DLD1 (cell line): ENCODE results near the gene OPTC.

ENCODE experiments used
- in situ Hi-C: cut with HindIII; loops from 2 replicates; pipeline ENCODE4 v1.10.0; 2017; ENCODE audit warnings: low sequenced_read_pairs

Gene OPTC

DNA sequence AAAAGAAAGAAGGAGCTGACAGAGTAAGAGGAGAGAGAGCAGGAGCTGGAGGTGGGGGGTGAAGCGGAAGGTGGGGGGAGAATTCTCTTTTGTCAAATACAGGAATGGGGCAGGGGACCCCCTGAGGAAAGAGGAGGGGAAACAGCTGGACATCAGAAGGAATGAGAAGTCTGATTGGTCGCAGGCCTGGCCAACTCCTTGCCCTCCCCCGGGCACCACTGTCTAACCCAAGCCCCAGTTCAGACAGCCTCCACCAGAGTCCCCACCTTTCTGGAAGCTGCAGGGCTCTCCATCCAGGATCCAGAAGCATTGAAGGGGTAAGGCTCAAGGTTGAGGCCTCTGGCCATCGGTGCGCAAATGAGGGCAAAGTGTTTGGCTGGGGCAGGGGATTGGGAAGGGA is at the start of gene OPTC:
Gene OPTC, plus strand, starts transcription at position 253 of the 400 bp plus-strand sequence. CDS start 1,853 bp downstream, outside the sequence.
- in situ Hi-C loops: no loop called here

DNA sequence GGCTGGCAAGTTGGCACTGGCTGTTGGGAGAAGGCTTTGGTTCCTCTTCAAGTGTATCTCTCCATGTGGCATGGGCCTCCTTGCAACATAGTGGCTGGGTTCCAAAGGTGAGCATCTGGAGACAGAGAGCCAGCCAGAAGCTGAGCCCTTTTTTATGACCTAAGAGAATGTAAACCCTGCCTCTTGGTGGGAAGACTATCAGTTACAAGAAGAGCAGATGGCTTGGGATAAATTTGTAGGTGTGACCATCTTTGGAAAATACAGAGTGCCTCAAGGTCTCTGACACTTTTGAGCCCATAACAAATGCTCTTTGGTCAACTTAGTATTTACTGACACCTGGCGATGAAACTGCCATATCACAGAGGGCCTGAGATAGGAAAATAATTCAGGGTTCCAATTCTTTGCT is 49.8 kb upstream of the OPTC start:
- in situ Hi-C loops: loop anchor here (25.0 kb wide), 1 partner anchor 182 kb away; no protein-coding TSS in a partner anchor

DNA sequence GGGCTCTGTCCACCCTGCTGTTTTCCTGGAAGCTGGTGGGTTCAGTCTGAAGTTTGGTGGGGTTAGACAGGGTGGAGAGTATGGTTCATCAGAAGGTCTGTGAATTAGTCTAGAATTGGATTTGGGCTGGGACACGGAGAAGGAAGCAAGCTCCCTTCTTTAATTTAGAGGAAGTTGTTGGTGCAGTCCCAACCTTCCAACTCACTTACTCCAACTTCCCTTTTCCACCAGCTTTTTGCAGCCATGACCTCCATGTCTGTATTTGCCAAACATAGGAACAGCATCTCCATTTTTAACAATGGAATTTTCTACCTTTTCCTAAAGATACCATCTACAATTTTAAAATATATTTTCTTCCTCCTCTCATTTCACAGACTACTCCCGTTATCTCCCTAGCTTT is 46.8 kb upstream of the OPTC start:
- in situ Hi-C loops: loop anchor here (25.0 kb wide), 1 partner anchor 185 kb away; no protein-coding TSS in a partner anchor

DNA sequence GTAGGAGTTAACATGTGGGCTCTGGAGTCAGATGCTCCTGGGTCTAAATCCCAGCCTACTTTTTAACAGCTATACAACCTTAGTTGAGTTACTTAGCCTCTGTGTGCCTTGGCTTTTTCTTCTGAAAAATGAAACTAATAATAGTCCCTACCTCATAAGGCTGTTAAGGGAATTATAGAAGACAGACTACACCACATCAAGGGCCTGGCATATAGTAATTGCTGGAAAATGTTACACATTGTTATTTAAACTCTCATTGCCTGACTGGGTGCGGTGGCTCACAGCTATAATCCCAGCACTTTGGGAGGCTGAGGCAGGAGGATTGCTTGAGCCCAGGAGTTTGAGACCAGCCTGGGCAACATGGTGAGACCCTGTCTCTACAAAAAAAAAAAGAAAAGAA is 46.4 kb upstream of the OPTC start:
- in situ Hi-C loops: loop anchor here (25.0 kb wide), 1 partner anchor 185 kb away; no protein-coding TSS in a partner anchor

GRCh38 chr1:203448521-203449061 is 45.4 kb upstream of the OPTC start:
- in situ Hi-C loops: loop anchor here (25.0 kb wide), 1 partner anchor 186 kb away; no protein-coding TSS in a partner anchor

GRCh38 chr1:203450001-203450400 is 44.0 kb upstream of the OPTC start:
- in situ Hi-C loops: loop anchor here (25.0 kb wide), 1 partner anchor 88 kb away; the partner anchor contains the start of gene FMOD

DNA sequence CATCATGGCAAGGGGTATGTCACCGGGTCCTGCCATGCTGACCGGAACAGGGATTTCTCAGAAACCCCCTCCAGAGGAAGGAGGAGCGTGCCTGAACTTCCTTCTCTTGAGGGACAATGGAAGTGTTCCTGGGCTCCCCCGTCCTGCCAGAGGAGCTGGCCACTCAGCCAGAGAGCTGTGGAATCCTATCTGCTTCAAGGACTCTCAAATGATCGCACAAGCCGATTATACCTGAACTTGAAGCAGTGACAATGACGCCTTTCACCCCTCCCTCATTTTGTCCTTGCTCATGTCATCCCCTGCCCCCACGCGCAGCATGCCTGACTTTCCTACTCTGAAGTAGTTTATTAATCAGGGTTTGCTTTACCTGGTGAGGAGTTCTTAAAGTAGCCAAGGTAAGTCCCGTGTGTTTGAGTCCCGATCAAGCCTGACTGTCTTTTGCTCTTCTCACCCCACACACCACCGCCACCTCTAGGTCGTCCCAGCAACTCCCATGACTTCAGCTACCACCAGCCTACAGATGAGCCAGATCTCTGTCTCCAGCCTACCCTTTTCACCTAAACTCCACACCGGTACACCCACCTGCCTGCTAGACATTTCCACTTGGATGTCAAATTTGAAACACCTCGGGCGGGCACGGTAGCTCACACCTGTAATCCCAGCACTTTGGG is 43.3 kb upstream of the OPTC start:
- in situ Hi-C loops: loop anchor here (25.0 kb wide), 1 partner anchor 88 kb away; the partner anchor contains the start of gene FMOD

DNA sequence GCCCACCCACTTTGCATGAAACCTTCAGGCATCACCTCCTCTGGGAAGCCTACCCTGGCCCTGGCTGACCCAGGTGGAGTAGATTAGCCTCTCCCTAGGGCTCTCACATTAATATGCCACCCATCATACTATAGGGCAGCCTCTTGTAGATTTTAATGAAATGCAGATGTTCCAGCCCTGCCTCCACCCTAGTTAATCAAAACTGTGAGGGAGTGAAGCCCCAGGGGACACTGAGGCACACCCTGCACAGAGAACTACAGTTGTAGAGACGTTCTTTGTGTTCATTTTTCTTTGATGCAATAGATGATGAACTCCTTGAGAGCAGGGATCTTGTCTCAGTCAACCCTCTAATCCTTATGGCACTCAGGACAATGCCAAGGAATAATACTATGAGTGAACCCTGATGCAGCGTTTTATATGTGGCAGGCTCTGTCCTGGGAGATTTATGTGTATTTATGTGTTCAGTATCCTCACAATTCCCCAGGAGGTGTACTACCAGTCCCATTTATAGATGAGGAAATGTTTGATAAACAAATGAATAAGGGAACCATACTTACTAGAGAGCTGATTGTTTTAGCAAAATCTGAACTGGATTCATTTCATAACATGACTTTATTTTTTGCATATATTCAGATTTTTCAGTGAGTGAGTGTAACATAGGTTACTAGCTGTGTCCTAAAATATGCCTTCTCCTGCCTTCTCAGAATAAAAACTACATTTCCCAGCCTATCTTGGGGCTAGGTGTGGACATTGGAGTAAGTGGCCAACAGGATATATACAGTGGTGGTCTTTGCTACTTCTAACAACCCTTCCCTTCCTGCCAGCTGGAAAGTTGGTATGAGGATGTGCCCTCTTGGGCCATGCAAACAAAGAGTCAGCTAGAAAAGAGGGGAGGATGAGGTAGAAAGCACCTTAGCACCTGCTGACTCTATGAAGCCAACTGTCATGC is 41.8 kb upstream of the OPTC start:
- in situ Hi-C loops: loop anchor here (25.0 kb wide), 1 partner anchor 90 kb away; the partner anchor contains the start of gene FMOD

DNA sequence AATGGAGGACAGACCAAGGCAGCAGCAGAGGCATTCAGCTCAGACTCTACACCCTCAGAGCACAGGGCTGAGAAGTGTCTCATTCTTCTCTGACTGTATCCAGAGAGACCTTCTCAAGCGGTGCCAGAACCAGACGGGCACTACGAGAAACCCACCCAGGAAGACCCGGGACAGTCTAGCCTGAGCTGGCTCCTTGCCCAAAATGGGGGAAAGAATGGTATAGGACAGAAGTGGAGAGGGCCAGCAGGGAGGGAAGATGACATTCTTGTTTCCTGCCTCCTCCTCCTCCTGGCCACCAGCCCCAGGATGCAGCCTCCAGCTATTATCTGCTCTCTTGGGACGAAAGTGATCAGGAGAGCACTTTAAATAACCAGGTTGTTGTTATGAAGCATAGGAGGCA is 40.9 kb upstream of the OPTC start:
- in situ Hi-C loops: loop anchor here (25.0 kb wide), 1 partner anchor 91 kb away; the partner anchor contains the start of gene FMOD

- in situ Hi-C loops: loop anchor here (25.0 kb wide), 1 partner anchor 91 kb away; the partner anchor contains the start of gene FMOD
Observed at GRCh38 chr1:203453616-203454015, 40.3 kb upstream of the OPTC start.

- in situ Hi-C loops: loop anchor here (25.0 kb wide), 1 partner anchor 93 kb away; the partner anchor contains the start of gene FMOD
Observed at GRCh38 chr1:203454986-203455471, 38.9 kb upstream of the OPTC start.

DNA sequence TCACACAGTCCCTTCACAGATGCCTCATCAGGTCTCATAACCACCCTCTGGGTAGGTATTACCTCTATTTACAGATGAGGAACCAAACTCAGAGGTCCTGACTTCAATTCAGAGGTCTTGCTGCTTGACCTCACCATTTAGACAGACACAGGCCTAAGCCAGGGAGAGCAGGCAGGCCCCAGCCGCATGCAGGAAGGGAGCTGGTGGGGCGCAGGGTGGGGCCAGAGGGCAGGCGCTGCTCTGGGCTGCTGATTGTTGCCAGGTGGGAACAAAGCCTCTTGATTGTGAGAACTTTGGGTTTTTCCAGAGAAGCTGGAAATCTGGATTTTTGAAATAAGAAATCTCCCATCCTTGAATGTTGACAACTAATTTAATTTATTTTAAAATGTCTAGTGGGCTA is 38.2 kb upstream of the OPTC start:
- in situ Hi-C loops: loop anchor here (25.0 kb wide), 1 partner anchor 93 kb away; the partner anchor contains the start of gene FMOD

GRCh38 chr1:203456577-203456976 is 37.4 kb upstream of the OPTC start:
- in situ Hi-C loops: loop anchor here (25.0 kb wide), 1 partner anchor 94 kb away; the partner anchor contains the start of gene FMOD

DNA sequence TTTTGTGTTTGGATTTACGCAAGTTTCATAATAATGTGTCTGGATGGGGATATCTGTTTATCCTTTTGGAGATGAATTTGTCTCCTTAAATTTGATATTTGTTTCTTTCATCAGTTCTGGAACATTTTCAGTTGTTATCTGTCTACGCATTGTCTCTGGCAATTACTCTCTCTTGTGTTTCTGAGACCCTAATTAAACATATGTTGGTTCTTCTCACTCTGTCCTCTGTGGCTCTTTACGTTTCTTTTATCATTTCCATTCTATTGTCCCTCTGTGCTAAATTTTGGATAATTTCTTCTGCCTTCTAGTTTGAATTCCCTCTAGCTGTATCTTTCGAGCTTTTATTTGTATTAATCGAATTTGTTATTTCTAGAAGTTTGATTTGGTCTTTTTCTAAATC is 35.9 kb upstream of the OPTC start:
- in situ Hi-C loops: loop anchor here (25.0 kb wide), 1 partner anchor 96 kb away; the partner anchor contains the start of gene FMOD

DNA sequence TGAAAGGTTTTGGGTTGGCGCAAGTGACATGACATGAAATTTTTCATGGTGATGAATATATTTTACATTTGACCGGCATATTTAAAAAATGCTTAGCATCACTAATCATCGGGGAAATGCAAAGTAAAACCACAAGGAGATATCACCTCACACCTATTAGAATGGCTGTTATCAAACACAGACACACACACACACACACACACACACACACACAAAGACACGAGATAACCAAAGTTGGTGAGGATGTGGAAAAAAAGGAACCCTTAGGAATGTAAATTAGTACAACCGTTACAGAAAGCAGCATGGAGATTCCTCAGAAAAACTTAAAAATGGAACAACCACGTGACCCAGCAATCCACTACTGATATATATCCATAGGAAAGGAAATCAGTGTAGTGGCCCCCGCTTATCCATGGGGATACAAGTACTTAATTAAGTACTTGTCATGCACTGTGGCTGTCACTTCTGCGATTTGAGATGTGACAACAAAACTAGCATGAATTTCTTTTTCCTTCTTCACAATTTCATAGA is 34.2 kb upstream of the OPTC start:
- in situ Hi-C loops: loop anchor here (25.0 kb wide), 1 partner anchor 97 kb away; the partner anchor contains the start of gene FMOD

DNA sequence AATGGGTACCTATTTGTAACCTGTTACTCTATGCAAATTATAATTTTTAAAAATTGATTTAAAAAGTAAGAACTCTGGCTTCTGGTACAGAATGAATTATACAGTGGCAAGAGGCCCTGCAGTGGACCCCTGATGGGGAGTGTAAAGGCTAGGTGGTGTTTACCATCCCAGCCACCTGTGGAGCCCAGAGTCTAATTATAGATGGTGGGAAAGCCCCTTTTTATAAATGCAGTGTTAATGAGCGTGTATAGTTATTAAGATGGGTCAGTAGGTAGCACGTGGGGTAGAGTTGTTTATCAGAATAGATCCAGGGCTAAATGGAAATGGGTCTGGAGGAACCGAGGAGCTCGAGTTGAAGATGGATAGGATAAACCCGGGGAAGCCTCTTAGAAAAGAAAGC is 32.2 kb upstream of the OPTC start:
- in situ Hi-C loops: loop anchor here (25.0 kb wide), 1 partner anchor 99 kb away; the partner anchor contains the start of gene FMOD

DNA sequence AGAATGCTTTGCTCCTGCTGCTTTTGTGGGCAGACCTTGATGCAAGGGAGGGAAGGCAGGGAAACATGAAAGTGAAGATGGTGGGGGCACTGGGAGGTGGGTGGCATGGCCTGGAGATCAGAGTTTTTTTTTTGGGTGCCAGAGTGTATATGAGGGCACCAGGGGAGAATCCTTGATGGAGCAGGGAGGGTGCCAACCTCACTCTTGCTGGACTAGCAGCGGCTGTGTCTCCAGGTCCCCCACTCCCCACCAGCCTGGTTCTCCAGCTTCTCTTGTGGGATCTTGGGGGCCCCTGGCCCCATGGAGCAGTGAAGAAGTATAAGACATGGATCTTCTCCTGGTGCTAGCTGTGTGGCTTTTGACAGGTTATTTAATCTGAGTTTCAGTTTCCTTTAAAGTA is 31.8 kb upstream of the OPTC start:
- in situ Hi-C loops: loop anchor here (25.0 kb wide), 1 partner anchor 100 kb away; the partner anchor contains the start of gene FMOD

GRCh38 chr1:203462878-203463277 is 31.1 kb upstream of the OPTC start:
- in situ Hi-C loops: loop anchor here (25.0 kb wide), 1 partner anchor 101 kb away; the partner anchor contains the start of gene FMOD

GRCh38 chr1:203463469-203464062 is 30.4 kb upstream of the OPTC start:
- in situ Hi-C loops: loop anchor here (25.0 kb wide), 1 partner anchor 101 kb away; the partner anchor contains the start of gene FMOD
